Eye (tissue), 1 donor: ENCODE measurements around the gene LSP1.
"Not testable (repeated sequence)": the region's sequence is repeated elsewhere in the genome, so short reads cannot be mapped to it uniquely, and the experiment has no call there.

Experiments
- DNase-seq: peaks from one replicate; pipeline ENCODE4 v3.0.0-alpha.2; 2015

LSP1 gene

GRCh38 chr11:1877211-1878136, 24.6 kb downstream of the LSP1 start:
- DNase-seq = peak; percentile 58

DNA sequence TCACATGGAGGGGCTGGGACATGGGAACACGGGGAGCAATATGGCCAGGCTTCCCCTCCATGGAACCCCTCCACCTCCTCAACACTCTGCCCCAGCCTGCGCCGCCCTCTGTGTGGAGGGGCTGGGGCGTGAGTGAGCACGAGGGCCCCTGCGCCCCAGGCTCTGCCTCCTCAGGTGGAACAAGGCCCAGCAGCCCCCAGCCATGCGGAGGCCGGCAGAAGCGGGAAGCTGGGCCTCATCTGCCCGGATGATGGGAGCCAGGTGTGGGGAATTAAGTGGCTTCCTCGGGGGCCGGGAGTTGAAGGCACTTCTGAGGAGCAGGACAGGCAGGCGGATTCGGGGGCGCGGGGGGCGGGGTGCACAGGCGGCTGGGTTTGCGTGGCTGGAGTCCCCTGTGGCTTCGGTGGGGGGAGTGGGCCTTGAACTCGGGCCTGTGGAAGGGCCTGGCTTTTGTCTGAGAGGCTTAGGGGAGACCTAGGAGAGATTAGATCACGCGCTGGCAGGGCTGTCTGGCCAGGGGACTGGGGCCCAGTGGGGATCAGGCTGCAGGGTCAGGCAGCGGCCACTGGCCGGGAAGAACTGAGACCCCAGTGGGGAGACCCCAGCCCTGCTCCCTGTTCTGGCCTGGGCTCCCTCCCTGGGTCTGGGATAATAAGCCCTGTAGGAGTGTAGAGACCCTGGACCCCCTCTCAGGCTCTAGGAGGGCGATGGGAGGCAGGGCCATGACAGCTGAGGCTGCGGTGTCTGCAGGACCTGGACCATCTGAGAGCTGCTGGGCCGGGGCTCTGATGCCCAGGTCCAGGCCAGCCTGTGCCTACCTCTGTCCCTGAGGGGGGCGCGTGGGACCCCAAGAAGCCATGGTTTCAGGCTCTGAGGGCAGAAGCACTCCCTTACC, 25.5 kb downstream of the LSP1 start:
- peak; percentile 67 for DNase-seq

DNA sequence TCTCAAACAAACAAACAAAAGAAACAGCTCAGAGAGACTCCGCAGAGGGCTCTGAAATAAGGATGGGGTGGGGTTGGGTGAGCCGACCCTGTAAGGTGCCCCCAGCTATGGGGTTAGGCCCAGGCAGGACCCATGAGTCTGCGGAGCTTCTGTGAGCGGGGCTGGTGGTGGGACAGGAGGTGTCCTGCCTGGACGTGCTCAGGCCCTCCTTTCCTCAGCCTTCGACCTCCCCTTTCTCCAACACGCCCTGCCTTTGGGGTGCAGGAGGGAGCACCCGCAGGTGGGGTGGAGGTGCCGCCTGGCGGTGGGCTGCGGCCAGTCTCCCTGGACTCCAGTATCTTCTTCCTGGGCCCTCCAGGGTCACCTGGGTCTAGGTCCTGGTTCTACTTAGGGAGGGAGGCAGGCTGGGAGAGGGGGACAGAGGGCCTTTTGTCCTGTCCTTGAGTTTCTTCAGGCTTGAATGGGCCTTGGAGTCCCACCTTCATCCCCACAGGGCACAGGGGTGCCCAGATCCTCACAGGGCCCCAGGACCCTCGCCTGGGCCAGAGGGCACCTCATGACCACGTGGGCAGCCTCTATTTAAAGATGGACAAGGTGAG, 26.6 kb downstream of the LSP1 start:
- no peak for DNase-seq

DNA sequence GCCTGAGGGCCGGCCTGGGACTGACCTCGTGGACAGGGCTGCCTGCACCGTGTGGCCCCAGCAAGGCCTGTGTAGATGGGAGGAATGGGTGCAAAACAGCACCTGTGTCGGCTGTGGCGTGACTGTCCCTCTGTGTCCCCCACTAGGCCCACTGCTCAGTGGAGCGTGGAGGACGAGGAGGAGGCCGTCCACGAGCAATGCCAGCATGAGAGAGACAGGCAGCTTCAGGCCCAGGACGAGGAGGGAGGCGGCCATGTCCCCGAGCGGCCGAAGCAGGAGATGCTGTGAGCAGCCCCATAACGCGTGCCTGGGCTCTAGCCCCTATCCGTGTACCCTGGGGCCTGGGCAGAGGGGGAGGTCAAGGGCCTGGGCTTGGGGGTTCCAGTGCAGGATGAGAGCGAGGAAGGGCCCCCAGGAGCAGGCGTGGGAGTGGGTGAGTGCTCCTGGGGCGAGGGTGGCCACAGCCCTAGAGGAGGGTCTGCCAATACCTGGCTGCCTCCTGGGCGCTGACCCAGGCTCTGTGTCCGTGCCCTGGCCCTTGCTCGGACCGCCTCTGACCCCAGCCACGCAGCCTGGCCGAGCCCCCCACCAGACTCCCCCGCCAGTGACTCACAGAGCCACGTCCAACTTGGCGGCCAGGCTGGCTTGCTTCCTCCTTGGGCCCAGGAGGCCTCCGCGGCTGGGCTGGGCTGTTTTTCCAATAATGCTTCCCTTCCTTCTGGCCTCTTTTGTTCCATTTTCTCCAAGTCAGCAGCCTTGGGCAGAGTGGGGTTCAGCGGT, 27.2 kb downstream of the LSP1 start:
- DNase-seq = no peak

DNA sequence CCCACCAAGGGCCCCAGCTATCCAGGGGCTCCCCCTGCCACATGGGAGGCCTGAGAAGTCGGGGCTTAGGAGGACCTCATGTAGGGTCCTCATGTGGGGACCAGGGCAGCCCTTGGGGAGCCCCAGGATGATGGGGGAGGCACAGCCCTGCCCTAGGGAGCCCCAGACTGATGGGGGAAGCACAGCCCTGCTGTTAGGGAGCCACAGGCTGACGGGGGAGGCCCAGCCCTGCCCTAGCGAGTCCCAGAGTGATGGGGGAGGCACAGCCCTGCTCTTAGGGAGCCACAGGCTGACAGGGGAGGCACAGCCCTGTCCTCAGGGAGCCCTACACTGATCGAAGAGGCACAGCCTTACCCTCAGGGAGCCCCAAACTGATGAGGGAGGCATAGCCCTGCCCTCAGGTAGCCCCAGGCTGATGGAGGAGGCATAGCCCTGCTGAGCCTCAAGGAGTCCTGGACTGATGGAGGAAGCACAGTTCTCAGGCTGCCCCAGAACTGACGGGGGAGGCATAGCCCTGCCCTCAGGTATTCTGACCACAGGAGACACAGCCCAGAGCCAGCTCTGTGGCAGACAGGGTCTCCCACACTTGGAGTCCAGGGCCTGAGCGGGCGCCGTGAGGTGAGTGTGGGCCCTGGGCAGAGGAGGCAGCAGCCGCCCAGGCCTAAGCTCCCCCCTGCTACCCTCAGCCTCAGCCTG, 28.0 kb downstream of the LSP1 start:
- no peak for DNase-seq

DNA sequence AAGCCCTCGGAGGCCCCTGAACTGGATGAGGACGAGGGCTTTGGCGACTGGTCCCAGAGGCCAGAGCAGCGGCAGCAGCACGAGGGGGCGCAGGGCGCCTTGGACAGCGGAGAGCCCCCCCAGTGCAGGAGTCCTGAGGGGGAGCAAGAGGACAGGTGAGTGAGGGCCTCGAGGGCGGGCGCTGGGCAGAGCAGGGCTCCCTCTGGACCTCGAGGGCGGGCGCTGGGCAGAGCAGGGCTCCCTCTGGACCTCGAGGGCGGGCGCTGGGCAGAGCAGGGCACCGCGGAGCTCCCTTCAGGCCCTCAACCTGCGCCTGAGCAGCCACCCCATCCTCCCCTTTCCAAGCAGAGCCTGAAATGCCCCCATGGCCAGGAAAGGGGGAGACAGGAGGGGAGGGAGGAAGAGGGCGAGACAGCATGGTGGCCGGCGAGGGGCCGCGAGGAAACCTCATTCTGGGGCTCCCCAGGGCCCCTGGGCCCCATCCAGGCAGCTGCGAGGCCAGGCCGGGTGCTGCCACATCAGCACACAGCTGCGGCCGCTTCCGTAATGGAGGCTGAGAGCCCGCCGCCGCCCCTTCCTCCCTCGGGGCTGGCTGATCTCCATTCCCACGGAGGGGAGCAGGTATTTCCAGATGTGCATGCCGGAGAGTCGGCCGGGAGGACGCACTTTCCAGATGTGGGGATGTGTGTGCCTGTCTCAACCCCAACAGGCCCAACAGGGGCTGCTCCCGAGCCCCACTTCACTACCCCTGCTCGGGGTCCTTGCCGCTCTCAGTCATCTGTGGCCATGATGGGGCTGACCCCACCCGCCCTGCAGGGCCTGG, 28.8 kb downstream of the LSP1 start:
- DNase-seq = peak; percentile 78

- peak; percentile 95 for DNase-seq
Observed at GRCh38 chr11:1882265-1883238, 29.7 kb downstream of the LSP1 start.

DNA sequence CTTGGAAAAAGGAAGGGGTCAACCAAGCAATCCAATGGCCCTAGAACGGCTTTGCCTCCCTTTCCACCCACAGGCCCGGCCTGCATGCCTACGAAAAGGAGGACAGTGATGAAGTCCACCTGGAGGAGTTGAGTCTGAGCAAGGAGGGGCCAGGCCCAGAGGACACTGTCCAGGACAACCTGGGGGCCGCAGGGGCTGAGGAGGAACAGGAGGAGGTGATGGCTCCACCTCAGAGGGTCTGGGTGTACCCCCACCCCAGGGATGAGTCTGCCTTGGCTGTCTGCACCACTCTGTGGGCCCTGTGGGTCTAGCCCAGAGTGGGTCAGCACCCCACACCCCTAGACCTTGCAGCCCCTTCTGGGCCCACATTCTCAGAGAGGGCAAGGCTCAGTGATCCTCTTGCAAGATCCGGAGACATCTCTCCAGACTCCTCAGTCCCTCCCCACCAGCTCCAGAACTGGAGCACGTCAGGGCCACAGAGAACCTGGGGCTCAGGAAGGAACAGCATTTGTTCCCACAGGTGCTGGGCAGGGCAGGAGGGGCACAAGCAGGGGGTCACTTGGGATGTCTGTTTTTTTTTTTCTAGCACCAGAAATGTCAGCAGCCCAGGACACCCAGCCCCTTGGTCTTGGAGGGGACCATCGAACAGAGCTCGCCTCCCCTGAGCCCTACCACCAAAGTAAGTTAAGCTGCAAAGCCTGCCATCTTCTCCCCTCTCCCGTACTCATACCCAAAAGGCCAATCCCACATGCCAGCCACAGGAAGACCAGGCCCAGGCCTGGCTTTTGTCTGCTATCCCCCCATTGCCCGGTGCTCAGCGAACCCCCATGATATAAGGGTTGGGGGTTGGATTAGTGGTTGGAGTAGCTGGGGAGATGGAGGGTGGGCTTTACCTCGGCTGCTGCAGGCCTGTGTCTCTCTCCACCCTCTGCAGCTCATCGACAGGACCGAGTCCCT, 30.7 kb downstream of the LSP1 start:
- DNase-seq = no peak

DNA sequence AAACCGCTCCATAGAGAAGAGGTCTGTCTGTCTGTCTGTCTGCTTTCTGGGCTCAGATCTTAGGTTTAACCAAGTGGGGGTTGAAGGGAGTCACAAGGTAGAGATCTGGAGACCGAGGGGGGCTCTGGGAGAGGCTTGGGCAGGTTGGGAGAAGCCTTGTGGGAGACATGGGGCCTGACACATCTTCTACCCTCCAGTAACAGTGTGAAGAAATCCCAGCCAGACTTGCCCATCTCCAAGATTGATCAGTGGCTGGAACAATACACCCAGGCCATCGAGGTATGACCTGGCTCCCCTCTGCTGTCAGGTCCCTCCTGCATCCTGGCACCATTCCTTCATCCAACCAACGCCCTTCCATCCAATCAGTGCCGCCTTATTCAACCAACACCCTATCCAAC, 31.4 kb downstream of the LSP1 start:
- no peak for DNase-seq

DNA sequence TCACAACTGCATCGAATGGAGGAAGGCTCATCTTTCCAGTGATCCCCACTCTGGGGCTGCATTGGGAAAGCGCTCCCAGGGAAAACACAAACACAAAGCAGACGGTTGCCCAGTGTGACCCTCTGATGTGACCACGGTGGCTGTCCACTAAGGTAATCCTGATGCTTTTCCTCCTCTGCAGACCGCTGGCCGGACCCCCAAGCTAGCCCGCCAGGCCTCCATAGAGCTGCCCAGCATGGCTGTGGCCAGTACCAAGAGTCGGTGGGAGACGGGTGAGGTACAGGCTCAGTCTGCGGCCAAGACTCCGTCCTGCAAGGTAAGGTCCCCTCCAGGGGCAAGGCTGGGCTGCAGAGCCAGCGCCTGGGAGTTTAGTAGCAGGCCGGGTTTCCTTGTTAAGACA, 33.7 kb downstream of the LSP1 start:
- not testable (repeated sequence) for DNase-seq

- DNase-seq = no peak
Observed at GRCh38 chr11:1887451-1888346, 34.8 kb downstream of the LSP1 start.

- no peak for DNase-seq
Observed at GRCh38 chr11:1888347-1888753, 35.5 kb downstream of the LSP1 start.

DNA sequence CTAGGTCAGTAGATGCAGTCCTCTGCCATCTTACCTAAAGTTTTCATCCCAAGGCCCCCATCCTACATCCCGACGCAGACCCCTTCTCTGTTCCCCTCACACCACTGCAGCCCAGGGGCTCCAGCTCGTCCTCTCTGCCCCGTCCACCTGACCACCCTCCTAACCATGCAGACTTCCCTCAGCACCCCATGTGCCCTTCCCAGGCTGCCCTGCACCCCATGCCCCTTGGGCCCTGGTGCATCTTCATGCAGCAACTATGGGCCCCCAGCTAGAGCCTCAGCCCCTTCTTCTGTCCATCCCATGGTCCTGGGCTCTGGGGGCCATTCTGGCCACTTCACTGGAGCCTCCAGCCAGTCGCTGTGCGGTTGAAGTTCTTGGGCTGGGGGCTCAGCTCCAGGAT, 35.9 kb downstream of the LSP1 start:
- no peak for DNase-seq

DNA sequence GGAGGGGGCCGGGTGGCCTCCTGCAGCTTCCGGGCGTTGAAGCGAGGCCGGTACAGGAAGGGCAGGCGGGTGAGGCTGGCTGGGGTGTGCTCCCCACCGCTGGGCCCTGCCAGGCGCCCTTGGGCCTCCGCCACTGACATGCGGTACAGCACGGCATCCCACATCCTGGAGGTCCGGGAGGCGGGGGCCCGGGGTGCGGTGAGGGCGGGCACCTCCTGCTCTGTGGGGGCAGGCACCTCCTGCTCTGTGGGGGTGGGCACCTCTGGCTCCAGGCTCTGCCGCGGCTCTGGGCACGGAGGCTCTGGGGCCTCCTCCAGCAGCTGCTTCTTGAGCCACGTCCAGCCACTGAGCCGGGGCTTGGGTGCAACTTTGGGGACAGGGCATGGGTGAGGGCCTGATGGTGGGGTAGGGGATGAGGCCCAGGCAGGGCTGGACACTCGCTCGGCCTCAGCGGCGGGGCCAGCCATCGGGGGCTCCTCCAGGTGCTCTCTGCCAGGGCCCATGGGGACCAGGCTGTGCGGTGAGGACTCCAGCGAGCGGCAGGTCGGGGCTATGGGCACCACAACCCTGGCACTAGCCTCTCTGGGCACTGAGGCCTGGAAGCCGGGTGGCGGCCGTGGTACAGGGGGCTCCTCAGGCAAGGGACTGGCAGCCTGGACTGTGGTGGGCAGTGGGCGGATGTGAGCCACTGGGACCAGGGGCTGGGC, 36.5 kb downstream of the LSP1 start:
- no peak for DNase-seq

GRCh38 chr11:1889941-1890855, 37.3 kb downstream of the LSP1 start:
- DNase-seq = no peak
